Left ventricle myocardium inferior (tissue), 1 donor: Measurements from ENCODE around the gene PSMA3. TPM values are rescaled to one million over a fixed set of nuclear protein-coding genes. Genes with fewer than 3 reads are reported as not detected.

ENCODE experiments used
- DNase-seq: peaks from one replicate; pipeline ENCODE4 v3.0.0-alpha.2; 2020
- H3K27ac ChIP-seq: fragments of 200-600 bp; replicated peaks from 2 replicates; pipeline ENCODE4 v1.8.0; 2021
- H3K27me3 ChIP-seq: fragments of 200-600 bp; 2 replicates; pipeline ENCODE4 v1.8.0; 2021; ENCODE audit warnings: low read depth
- H3K36me3 ChIP-seq: fragments of 200-600 bp; 2 replicates; pipeline ENCODE4 v1.8.0; 2021
- H3K4me1 ChIP-seq: fragments of 200-600 bp; 2 replicates; pipeline ENCODE4 v1.8.0; 2021
- H3K4me3 ChIP-seq: fragments of 200-600 bp; 2 replicates; pipeline ENCODE4 v1.8.0; 2021; ENCODE audit warnings: mild to moderate bottlenecking, moderate library complexity
- H3K9me3 ChIP-seq: fragments of 200-600 bp; replicated peaks from 2 replicates; pipeline ENCODE4 v1.8.0; 2021
- CTCF ChIP-seq: fragments of 200-600 bp; IDR thresholded peaks from 2 replicates; pipeline ENCODE4 v1.8.0; 2021; ENCODE audit warnings: antibody characterized with exemption, mild to moderate bottlenecking, borderline replicate concordance
- intact Hi-C: fragments of 100-400 bp; cut with micrococcal nuclease; formaldehyde crosslinking; loops from one replicate; pipeline ENCODE4 v1.11.0; 2022
- total RNA-seq: library from RNA; stranded (reverse); fragmentation: NEBNext Ultra II Directional; extraction: Animal tissue kit (Norgen Biotek cat#: 25700); gene quantifications from one replicate; pipeline ENCODE4 v1.2.1, GENCODE V29; 2021
- donor health status: DM: no; HTN: yes; CAD: no; lungs with severe emphysema.

The PSMA3 gene
- total RNA-seq, 1 donor from 2014 or later = 161 TPM

- peaks cover 93% of the 10 kb centered on the region for H3K4me1 ChIP-seq
- H3K9me3 ChIP-seq = no peaks in the 10 kb centered on the region
- no peaks in the 10 kb centered on the region for H3K27me3 ChIP-seq
- H3K4me3 ChIP-seq = no peak overlapping the region
- peaks cover 89% of the 10 kb centered on the region for H3K36me3 ChIP-seq
- no peak overlapping the region for H3K27ac ChIP-seq
- TF ChIP-seq CTCF = no peak
- intact Hi-C loops = no loop called here
- DNase-seq = no peak
Observed at GRCh38 chr14:58291646-58292045, 47.0 kb downstream of the PSMA3 start.

- Histone ChIP-seq H3K9me3 (no peaks in the 10 kb centered on the region), H3K27me3 (no peaks in the 10 kb centered on the region), H3K27ac (no peak overlapping the region), H3K36me3 (peaks cover 85% of the 10 kb centered on the region), H3K4me1 (peaks cover 97% of the 10 kb centered on the region), H3K4me3 (no peak overlapping the region)
- intact Hi-C loops = no loop called here
- TF ChIP-seq CTCF = no peak
- DNase-seq = no peak
Observed at GRCh38 chr14:58292187-58292586, 47.5 kb downstream of the PSMA3 start.

- intact Hi-C loops = no loop called here
- no peak overlapping the region for H3K4me3 ChIP-seq
- H3K36me3 ChIP-seq = peaks cover 64% of the 10 kb centered on the region
- H3K9me3 ChIP-seq = no peaks in the 10 kb centered on the region
- H3K27ac ChIP-seq = no peak overlapping the region
- H3K27me3 ChIP-seq = no peaks in the 10 kb centered on the region
- DNase-seq = no peak
- H3K4me1 ChIP-seq = peaks cover 90% of the 10 kb centered on the region
- TF ChIP-seq CTCF = no peak
Observed at GRCh38 chr14:58294201-58294600, 49.6 kb downstream of the PSMA3 start.

- Histone ChIP-seq H3K27ac (peak overlapping the region; percentile 98), H3K4me3 (peak overlapping the region; percentile 96), H3K4me1 (peaks cover 89% of the 10 kb centered on the region), H3K9me3 (no peaks in the 10 kb centered on the region), H3K27me3 (no peaks in the 10 kb centered on the region), H3K36me3 (peaks cover 42% of the 10 kb centered on the region)
- DNase-seq = no peak
- TF ChIP-seq CTCF = no peak
- intact Hi-C loops = no loop called here
Observed at GRCh38 chr14:58296726-58297125, 52.1 kb downstream of the PSMA3 start.

GRCh38 chr14:58297412-58297761, 52.7 kb downstream of the PSMA3 start:
- Histone ChIP-seq H3K27ac (peak overlapping the region; percentile 98), H3K4me3 (peak overlapping the region; percentile 96), H3K27me3 (no peaks in the 10 kb centered on the region), H3K36me3 (peaks cover 41% of the 10 kb centered on the region), H3K4me1 (peaks cover 84% of the 10 kb centered on the region), H3K9me3 (no peaks in the 10 kb centered on the region)
- intact Hi-C loops = no loop called here
- DNase-seq = no peak
- no peak for TF ChIP-seq CTCF
